GM19238 (cell line): Measurements from ENCODE around the gene REPS2.
"Not testable (repeated sequence)": the region's sequence is repeated elsewhere in the genome, so short reads cannot be mapped to it uniquely, and the experiment has no call there.

Experiments used
- DNase-seq: peaks from one replicate; pipeline ENCODE4 v3.0.0; 2011; ENCODE audit warnings: low spot score; ENCODE audit not compliant: insufficient read length

REPS2 gene

GRCh38 chrX:16963216-16963615 lies 16.8 kb downstream of the REPS2 start:
- DNase-seq, result no peak

GRCh38 chrX:16964976-16965375 lies 18.5 kb downstream of the REPS2 start:
- not testable (repeated sequence) for DNase-seq

GRCh38 chrX:16966752-16967448 lies 20.4 kb downstream of the REPS2 start:
- DNase-seq, result no peak

GRCh38 chrX:16968753-16969152 lies 22.3 kb downstream of the REPS2 start:
- DNase-seq, result not testable (repeated sequence)

- DNase-seq, result no peak
Measured at GRCh38 chrX:16970977-16971376, 24.5 kb downstream of the REPS2 start.

- DNase-seq, result no peak
Measured at GRCh38 chrX:16971694-16972093, 25.2 kb downstream of the REPS2 start.

GRCh38 chrX:16975233-16975632 lies 28.8 kb downstream of the REPS2 start:
- no peak for DNase-seq

GRCh38 chrX:16977771-16978170 lies 31.3 kb downstream of the REPS2 start:
- no peak for DNase-seq

- no peak for DNase-seq
Measured at GRCh38 chrX:16978193-16978984, 31.9 kb downstream of the REPS2 start.

GRCh38 chrX:16979226-16979625 lies 32.8 kb downstream of the REPS2 start:
- DNase-seq, result no peak

- DNase-seq, result no peak
Measured at GRCh38 chrX:16981209-16981608, 34.8 kb downstream of the REPS2 start.

- no peak for DNase-seq
Measured at GRCh38 chrX:16981980-16982379, 35.5 kb downstream of the REPS2 start.

- no peak for DNase-seq
Measured at GRCh38 chrX:16983051-16983450, 36.6 kb downstream of the REPS2 start.

GRCh38 chrX:16985286-16985685 lies 38.8 kb downstream of the REPS2 start:
- DNase-seq, result no peak

GRCh38 chrX:16986169-16986568 lies 39.7 kb downstream of the REPS2 start:
- no peak for DNase-seq

GRCh38 chrX:16989750-16990149 lies 43.3 kb downstream of the REPS2 start:
- DNase-seq, result no peak

GRCh38 chrX:16990839-16991238 lies 44.4 kb downstream of the REPS2 start:
- no peak for DNase-seq

GRCh38 chrX:16992445-16992844 lies 46.0 kb downstream of the REPS2 start:
- no peak for DNase-seq

- no peak for DNase-seq
Measured at GRCh38 chrX:16992951-16993350, 46.5 kb downstream of the REPS2 start.

- no peak for DNase-seq
Measured at GRCh38 chrX:16993791-16994318, 47.4 kb downstream of the REPS2 start.

- DNase-seq, result no peak
Measured at GRCh38 chrX:16994736-16995135, 48.3 kb downstream of the REPS2 start.

- DNase-seq, result no peak
Measured at GRCh38 chrX:16997313-16997712, 50.9 kb downstream of the REPS2 start.

- DNase-seq, result no peak
Measured at GRCh38 chrX:16999275-16999674, 52.8 kb downstream of the REPS2 start.
